Body of pancreas (tissue), 4 donors: ENCODE data around the gene SLX4. TPM values are rescaled to one million over a fixed set of nuclear protein-coding genes. Genes with fewer than 3 reads are reported as not detected.

ENCODE experiments used
- ATAC-seq: fragments of 150-250 bp; one replicate; pipeline ENCODE4 v1.9.1; 2016
- DNase-seq, 4 donors: peaks; one replicate each; pipeline ENCODE4 v3.0.0-alpha.2; 2019
- H3K27ac ChIP-seq, 4 donors: fragments of 200-600 bp; sonication (generic); 1 replicate in 3 of 4; 2 replicates in 1 of 4; pipeline versions ENCODE4 v1.5.1 to v1.6.1; 2016 to 2019; ENCODE audit warnings: mild to moderate bottlenecking in 1 of 4, mixed read lengths in 1 of 4, moderate library complexity in 1 of 4
- H3K27me3 ChIP-seq, 2 donors: fragments of 200-600 bp; sonication (generic); one replicate each; pipeline ENCODE4 v1.6.0; 2016; ENCODE audit warnings: mild to moderate bottlenecking in 1 of 2
- H3K36me3 ChIP-seq, 2 donors: fragments of 200-600 bp; sonication (generic); replicated peaks in 1 of 2; 2 replicates each; pipeline ENCODE4 v1.5.1; 2016; ENCODE audit warnings: low read depth in 2 of 2; ENCODE audit not compliant: insufficient read depth in 1 of 2
- H3K4me1 ChIP-seq: fragments of 200-600 bp; sonication (generic); one replicate; pipeline ENCODE4 v1.6.0; 2016
- H3K4me3 ChIP-seq, 2 donors: fragments of 200-600 bp; sonication (generic); 1 replicate in 1 of 2; 2 replicates in 1 of 2; pipeline ENCODE4 v1.5.1; 2016 to 2019
- H3K9me3 ChIP-seq, 3 donors: fragments of 200-600 bp; sonication (generic); 1 replicate in 2 of 3; 2 replicates in 1 of 3; pipeline ENCODE4 v1.5.1; 2016
- CTCF ChIP-seq, 7 experiments: fragments of 450-650 bp in 4 of 7; fragments of 200-600 bp in 3 of 7; sonication (generic) in 3 of 7; IDR thresholded peaks; one replicate each; pipeline ENCODE4 v1.5.1; 2016 to 2019; ENCODE audit warnings: antibody characterized with exemption in 7 of 7
- POLR2A ChIP-seq, 3 donors: fragments of 450-650 bp; IDR thresholded peaks; one replicate each; pipeline ENCODE4 v1.6.1; 2016; ENCODE audit warnings: antibody characterized with exemption in 3 of 3, mild to moderate bottlenecking in 2 of 3
- WGBS, 2 donors: methylation state at CpG; one replicate each; pipeline ENCODE4 v1.1.5; 2017; 5-methylcytosine and 5-hydroxymethylcytosine counted together
- intact Hi-C: fragments of 100-400 bp; cut with DNase I; formaldehyde crosslinking; loops from one replicate; pipeline ENCODE4 v1.15.1; 2023
- total RNA-seq, 2 donors: library from RNA; depleted of rRNA; stranded (reverse); fragments of >200 nt; gene quantifications; one replicate each; pipeline ENCODE4 v1.1.0, GENCODE V29; 2016

The SLX4 gene
- total RNA-seq, 2 donors from 2014 or later: 3.6 to 4.2 TPM

GRCh38 chr16:3592559-3592958 is 18.8 kb downstream of the SLX4 start:
- H3K27me3 ChIP-seq: no peaks in the 10 kb centered on the region

GRCh38 chr16:3591991-3592390 is 19.4 kb downstream of the SLX4 start:
- H3K9me3 ChIP-seq: no peaks in the 10 kb centered on the region
- H3K27me3 ChIP-seq: no peaks in the 10 kb centered on the region
- H3K4me3 ChIP-seq: no peak overlapping the region
- H3K27ac ChIP-seq: no peak overlapping the region
- intact Hi-C loops: no loop called here
- ATAC-seq (no peak), DNase-seq (no peak)
- H3K36me3 ChIP-seq: no peaks in the 10 kb centered on the region
- H3K4me1 ChIP-seq: no peaks in the 10 kb centered on the region
- TF ChIP-seq CTCF (IDR thresholded peaks at IDR 0.05) (no peak), POLR2A (IDR thresholded peaks at IDR 0.05) (no peak)
- 93 to 100% methylated on average over 6 of the region's 6 CpGs for WGBS, 2 donors

More at GRCh38 chr16:3592559-3592958, 18.8 kb downstream of the SLX4 start:
- Histone ChIP-seq H3K27ac (no peak overlapping the region), H3K4me3 (no peak overlapping the region), H3K9me3 (no peaks in the 10 kb centered on the region), H3K36me3 (no peaks in the 10 kb centered on the region), H3K4me1 (no peaks in the 10 kb centered on the region)
- ATAC-seq (no peak), DNase-seq (no peak)
- WGBS, 2 donors: 93 to 96% methylated on average over 12 of the region's 12 CpGs
- no peak for TF ChIP-seq POLR2A (IDR thresholded peaks at IDR 0.05)
- TF ChIP-seq CTCF (IDR thresholded peaks at IDR 0.05): no peak
- intact Hi-C loops: no loop called here

- 74 to 87% methylated on average over 4 to 5 of the region's 5 CpGs for WGBS, 2 donors
- Histone ChIP-seq H3K4me1 (no peaks in the 10 kb centered on the region), H3K36me3 (no peaks in the 10 kb centered on the region), H3K27me3 (no peaks in the 10 kb centered on the region), H3K9me3 (no peaks in the 10 kb centered on the region), H3K27ac (no peak overlapping the region), H3K4me3 (no peak overlapping the region)
- no peak for DNase-seq
- intact Hi-C loops: no loop called here
- TF ChIP-seq POLR2A (IDR thresholded peaks at IDR 0.05) (no peak), CTCF (IDR thresholded peaks at IDR 0.05) (no peak)
- no peak for ATAC-seq
These were observed 20.0 kb downstream of the SLX4 start for GRCh38 chr16:3591436-3591803.

GRCh38 chr16:3590736-3591435 is 20.5 kb downstream of the SLX4 start:
- 82 to 91% methylated on average over 22 of the region's 27 CpGs for WGBS, 2 donors
- no peak overlapping the region for H3K4me3 ChIP-seq
- no peak overlapping the region for H3K27ac ChIP-seq
- H3K4me1 ChIP-seq: no peaks in the 10 kb centered on the region
- TF ChIP-seq CTCF (IDR thresholded peaks at IDR 0.05): no peak
- no peak for TF ChIP-seq POLR2A (IDR thresholded peaks at IDR 0.05)
- H3K9me3 ChIP-seq: no peaks in the 10 kb centered on the region
- no peaks in the 10 kb centered on the region for H3K36me3 ChIP-seq
- ATAC-seq (no peak), DNase-seq (peak in 1 of 4 donors; percentile 27)
- H3K27me3 ChIP-seq: no peaks in the 10 kb centered on the region
- intact Hi-C loops: no loop called here
